Parathyroid adenoma (tissue), 2 donors: ENCODE data around the gene SYT5.

Experiments used
- H2AFZ ChIP-seq: fragments of 300-600 bp; sonication (generic); one replicate; pipeline ENCODE4 v1.7.0; 2017; ENCODE audit warnings: antibody characterized with exemption, mild to moderate bottlenecking
- H3K27ac ChIP-seq: fragments of 300-600 bp; sonication (generic); one replicate; pipeline ENCODE4 v1.7.0; 2017
- H3K27me3 ChIP-seq: fragments of 300-600 bp; sonication (generic); one replicate; pipeline ENCODE4 v1.7.0; 2017; ENCODE audit warnings: low read length; ENCODE audit not compliant: control insufficient read depth, insufficient read depth
- H3K36me3 ChIP-seq: fragments of 300-600 bp; sonication (generic); one replicate; pipeline ENCODE4 v1.7.0; 2017; ENCODE audit warnings: low read length; ENCODE audit not compliant: control insufficient read depth, insufficient read depth
- H3K4me1 ChIP-seq: fragments of 300-600 bp; sonication (generic); one replicate; pipeline ENCODE4 v1.7.0; 2017; ENCODE audit warnings: control low read depth
- H3K4me2 ChIP-seq: fragments of 300-600 bp; sonication (generic); one replicate; pipeline ENCODE4 v1.7.0; 2017; ENCODE audit warnings: low read length
- H3K4me3 ChIP-seq: fragments of 300-600 bp; sonication (generic); one replicate; pipeline ENCODE4 v1.7.0; 2017; ENCODE audit warnings: low read depth, low read length
- H3K79me2 ChIP-seq: fragments of 300-600 bp; sonication (generic); one replicate; pipeline ENCODE4 v1.7.0; 2017; ENCODE audit warnings: control low read depth
- H3K9ac ChIP-seq: fragments of 300-600 bp; sonication (generic); one replicate; pipeline ENCODE4 v1.7.0; 2017; ENCODE audit warnings: mild to moderate bottlenecking
- H3K9me3 ChIP-seq: fragments of 300-600 bp; sonication (generic); one replicate; pipeline ENCODE4 v1.7.0; 2017; ENCODE audit warnings: low read length; ENCODE audit not compliant: control insufficient read depth
- CTCF ChIP-seq: fragments of 300-600 bp; sonication (generic); IDR thresholded peaks from one replicate; pipeline ENCODE4 v1.7.0; 2017; ENCODE audit warnings: antibody characterized with exemption, mild to moderate bottlenecking
- donor health status: primary hyperparathyroidism.

Gene SYT5

GRCh38 chr19:55136399-55137102 lies 43.5 kb downstream of the SYT5 start:
- Histone ChIP-seq H3K4me1 (no peaks in the 10 kb centered on the region), H3K9ac (no peak overlapping the region), H3K4me2 (no peak overlapping the region), H3K27ac (no peak overlapping the region), H3K9me3 (no peaks in the 10 kb centered on the region), H3K36me3 (no peaks in the 10 kb centered on the region), H3K79me2 (no peaks in the 10 kb centered on the region), H3K4me3 (no peak overlapping the region), H3K27me3 (no peaks in the 10 kb centered on the region), H2AFZ (no peak overlapping the region)
- no peak for TF ChIP-seq CTCF

GRCh38 chr19:55134736-55135135 lies 45.4 kb downstream of the SYT5 start:
- H3K27ac ChIP-seq, result no peak overlapping the region
- no peak overlapping the region for H2AFZ ChIP-seq
- TF ChIP-seq CTCF, result no peak
- H3K4me1 ChIP-seq, result no peaks in the 10 kb centered on the region
- no peaks in the 10 kb centered on the region for H3K27me3 ChIP-seq
- H3K9me3 ChIP-seq, result no peaks in the 10 kb centered on the region
- no peaks in the 10 kb centered on the region for H3K79me2 ChIP-seq
- no peaks in the 10 kb centered on the region for H3K36me3 ChIP-seq
- H3K4me3 ChIP-seq, result no peak overlapping the region
- H3K4me2 ChIP-seq, result no peak overlapping the region
- no peak overlapping the region for H3K9ac ChIP-seq

GRCh38 chr19:55133639-55134444 lies 46.2 kb downstream of the SYT5 start:
- no peak overlapping the region for H3K27ac ChIP-seq
- H3K4me1 ChIP-seq, result no peaks in the 10 kb centered on the region
- H3K36me3 ChIP-seq, result no peaks in the 10 kb centered on the region
- H3K27me3 ChIP-seq, result no peaks in the 10 kb centered on the region
- H2AFZ ChIP-seq, result peak overlapping the region; percentile 58
- H3K79me2 ChIP-seq, result no peaks in the 10 kb centered on the region
- no peak for TF ChIP-seq CTCF
- no peak overlapping the region for H3K4me3 ChIP-seq
- H3K9me3 ChIP-seq, result no peaks in the 10 kb centered on the region
- H3K4me2 ChIP-seq, result no peak overlapping the region
- no peak overlapping the region for H3K9ac ChIP-seq

GRCh38 chr19:55132453-55133129 lies 47.5 kb downstream of the SYT5 start:
- no peak overlapping the region for H3K9ac ChIP-seq
- no peak overlapping the region for H3K27ac ChIP-seq
- TF ChIP-seq CTCF, result peak; percentile 13
- no peaks in the 10 kb centered on the region for H3K27me3 ChIP-seq
- no peaks in the 10 kb centered on the region for H3K4me1 ChIP-seq
- no peaks in the 10 kb centered on the region for H3K36me3 ChIP-seq
- no peaks in the 10 kb centered on the region for H3K9me3 ChIP-seq
- H3K4me2 ChIP-seq, result no peak overlapping the region
- H3K79me2 ChIP-seq, result no peaks in the 10 kb centered on the region
- H3K4me3 ChIP-seq, result no peak overlapping the region
- H2AFZ ChIP-seq, result no peak overlapping the region
